ENCODE measurements around the gene MR1. TPM values are rescaled to one million over a fixed set of nuclear protein-coding genes. Genes with fewer than 3 reads are reported as not detected.
"Not testable (repeated sequence)": the region's sequence is repeated elsewhere in the genome, so short reads cannot be mapped to it uniquely, and the experiment has no call there.

The MR1 gene
- total and polyA plus RNA-seq, 2 donors (not counting 1 experiment from before 2014, with no cell fraction given) = 41.6 to 42.1 TPM

DNA sequence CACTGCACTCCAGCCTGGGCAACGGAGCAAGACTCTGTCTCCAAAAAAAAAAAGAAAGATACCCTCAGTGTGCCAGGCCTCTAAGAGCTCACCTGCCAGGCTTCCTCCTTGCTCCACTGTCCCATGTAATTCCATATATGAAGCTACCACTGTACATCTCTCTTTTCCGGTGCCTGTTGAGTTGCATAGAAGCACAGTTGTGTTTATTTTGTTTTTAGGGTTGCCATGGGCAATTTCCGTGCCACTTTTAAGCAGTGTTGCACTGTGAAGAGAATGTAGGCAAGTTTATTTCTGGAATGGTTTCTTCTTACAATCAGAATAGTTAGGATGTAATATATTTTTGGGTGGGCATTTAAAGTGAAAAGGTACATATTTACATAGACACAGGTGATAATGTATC is 23.3 kb downstream of the MR1 start:
- Histone ChIP-seq H3K4me3 (replicated peaks in 1 of 4; ENCODE audit: control extremely low read depth in 1 of 4, insufficient read depth in 1 of 4, low read depth in 3 of 4, low read length in 4 of 4) (no peak overlapping the region), H2AFZ (ENCODE audit: low read length) (no peak overlapping the region), H4K20me1 (ENCODE audit: control insufficient read depth, extremely low read depth, insufficient read depth, low read length) (no peaks in the 10 kb centered on the region), H3K27ac (ENCODE audit: insufficient read depth, low read length) (no peak overlapping the region), H3K79me2 (ENCODE audit: control insufficient read depth, insufficient read depth, low read length) (no peaks in the 10 kb centered on the region), H3K4me1 (ENCODE audit: control insufficient read depth, extremely low read depth, insufficient read depth, low read length) (no peaks in the 10 kb centered on the region), H3K27me3 (ENCODE audit: control insufficient read depth, insufficient read depth, low read length) (no peaks in the 10 kb centered on the region), H3K4me2 (ENCODE audit: extremely low read depth, insufficient read depth, low read length) (no peak overlapping the region), H3K9ac (ENCODE audit: insufficient read depth, low read length) (no peak overlapping the region), H3K9me3 (ENCODE audit: control insufficient read depth, insufficient read depth, low read depth, low read length) (no peaks in the 10 kb centered on the region), H3K36me3 (ENCODE audit: control insufficient read depth, insufficient read depth, low read length) (no peaks in the 10 kb centered on the region)
- TF ChIP-seq EZH2 (IDR thresholded peaks at IDR 0.05; ENCODE audit: low read length, missing control alignments) = no peak
- TF ChIP-seq, protein P1, sequence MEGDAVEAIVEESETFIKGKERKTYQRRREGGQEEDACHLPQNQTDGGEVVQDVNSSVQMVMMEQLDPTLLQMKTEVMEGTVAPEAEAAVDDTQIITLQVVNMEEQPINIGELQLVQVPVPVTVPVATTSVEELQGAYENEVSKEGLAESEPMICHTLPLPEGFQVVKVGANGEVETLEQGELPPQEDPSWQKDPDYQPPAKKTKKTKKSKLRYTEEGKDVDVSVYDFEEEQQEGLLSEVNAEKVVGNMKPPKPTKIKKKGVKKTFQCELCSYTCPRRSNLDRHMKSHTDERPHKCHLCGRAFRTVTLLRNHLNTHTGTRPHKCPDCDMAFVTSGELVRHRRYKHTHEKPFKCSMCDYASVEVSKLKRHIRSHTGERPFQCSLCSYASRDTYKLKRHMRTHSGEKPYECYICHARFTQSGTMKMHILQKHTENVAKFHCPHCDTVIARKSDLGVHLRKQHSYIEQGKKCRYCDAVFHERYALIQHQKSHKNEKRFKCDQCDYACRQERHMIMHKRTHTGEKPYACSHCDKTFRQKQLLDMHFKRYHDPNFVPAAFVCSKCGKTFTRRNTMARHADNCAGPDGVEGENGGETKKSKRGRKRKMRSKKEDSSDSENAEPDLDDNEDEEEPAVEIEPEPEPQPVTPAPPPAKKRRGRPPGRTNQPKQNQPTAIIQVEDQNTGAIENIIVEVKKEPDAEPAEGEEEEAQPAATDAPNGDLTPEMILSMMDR (conservative IDR thresholded peaks at IDR 0.05 in 1 of 2, IDR thresholded peaks at IDR 0.05 in 1 of 2; ENCODE audit: low read depth in 1 of 2, low read length in 2 of 2) = no peak
- no peak for DNase-seq (ENCODE audit: low read depth in 2 of 2)

GRCh38 chr1:181059435-181059834 is 25.7 kb downstream of the MR1 start:
- Histone ChIP-seq H3K27ac (ENCODE audit: insufficient read depth, low read length) (no peak overlapping the region), H3K9ac (ENCODE audit: insufficient read depth, low read length) (no peak overlapping the region), H2AFZ (ENCODE audit: low read length) (no peak overlapping the region), H3K9me3 (ENCODE audit: control insufficient read depth, insufficient read depth, low read depth, low read length) (no peaks in the 10 kb centered on the region), H3K27me3 (ENCODE audit: control insufficient read depth, insufficient read depth, low read length) (no peaks in the 10 kb centered on the region), H3K4me2 (ENCODE audit: extremely low read depth, insufficient read depth, low read length) (no peak overlapping the region), H3K36me3 (ENCODE audit: control insufficient read depth, insufficient read depth, low read length) (no peaks in the 10 kb centered on the region), H3K79me2 (ENCODE audit: control insufficient read depth, insufficient read depth, low read length) (no peaks in the 10 kb centered on the region), H3K4me3 (replicated peaks in 1 of 4; ENCODE audit: control extremely low read depth in 1 of 4, insufficient read depth in 1 of 4, low read depth in 3 of 4, low read length in 4 of 4) (no peak overlapping the region), H4K20me1 (ENCODE audit: control insufficient read depth, extremely low read depth, insufficient read depth, low read length) (no peaks in the 10 kb centered on the region), H3K4me1 (ENCODE audit: control insufficient read depth, extremely low read depth, insufficient read depth, low read length) (peaks cover 2% of the 10 kb centered on the region)
- DNase-seq (ENCODE audit: low read depth in 2 of 2) = no peak
- TF ChIP-seq, protein P1 (conservative IDR thresholded peaks at IDR 0.05 in 1 of 2, IDR thresholded peaks at IDR 0.05 in 1 of 2; ENCODE audit: low read depth in 1 of 2, low read length in 2 of 2) = no peak
- no peak for TF ChIP-seq EZH2 (IDR thresholded peaks at IDR 0.05; ENCODE audit: low read length, missing control alignments)

DNA sequence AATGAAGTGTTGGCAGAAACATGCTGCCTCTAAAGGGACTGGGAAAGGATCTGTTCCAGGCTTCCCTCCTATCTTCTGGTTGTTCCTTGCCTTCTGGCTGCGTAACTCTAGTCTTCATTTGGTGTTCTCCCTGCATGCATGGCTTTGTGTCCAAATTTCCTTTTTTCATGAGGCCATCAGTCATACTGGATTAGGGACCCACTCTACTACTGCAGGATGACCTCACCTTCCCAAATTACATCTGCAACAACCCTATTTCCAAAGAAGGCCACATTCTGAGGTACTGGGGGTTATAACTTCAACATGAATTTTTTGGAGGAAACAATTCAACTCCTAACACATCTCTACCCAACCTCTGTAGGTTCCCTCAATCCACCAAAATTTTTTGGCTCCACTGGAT is 26.3 kb downstream of the MR1 start:
- H3K27me3 ChIP-seq (ENCODE audit: control insufficient read depth, insufficient read depth, low read length) = no peaks in the 10 kb centered on the region
- no peak for TF ChIP-seq EZH2 (IDR thresholded peaks at IDR 0.05; ENCODE audit: low read length, missing control alignments)
- TF ChIP-seq, protein P1 (conservative IDR thresholded peaks at IDR 0.05 in 1 of 2, IDR thresholded peaks at IDR 0.05 in 1 of 2; ENCODE audit: low read depth in 1 of 2, low read length in 2 of 2) = no peak

GRCh38 chr1:181060947-181061346 is 27.2 kb downstream of the MR1 start:
- not testable (repeated sequence) for H3K36me3 ChIP-seq (ENCODE audit: control insufficient read depth, insufficient read depth, low read length); DNase-seq (ENCODE audit: low read depth in 2 of 2); H3K9me3 ChIP-seq (ENCODE audit: control insufficient read depth, insufficient read depth, low read depth, low read length); H3K9ac ChIP-seq (ENCODE audit: insufficient read depth, low read length); H3K27ac ChIP-seq (ENCODE audit: insufficient read depth, low read length); H3K4me3 ChIP-seq (replicated peaks in 1 of 4; ENCODE audit: control extremely low read depth in 1 of 4, insufficient read depth in 1 of 4, low read depth in 3 of 4, low read length in 4 of 4); H3K4me1 ChIP-seq (ENCODE audit: control insufficient read depth, extremely low read depth, insufficient read depth, low read length); H3K27me3 ChIP-seq (ENCODE audit: control insufficient read depth, insufficient read depth, low read length); H3K79me2 ChIP-seq (ENCODE audit: control insufficient read depth, insufficient read depth, low read length); H2AFZ ChIP-seq (ENCODE audit: low read length); H4K20me1 ChIP-seq (ENCODE audit: control insufficient read depth, extremely low read depth, insufficient read depth, low read length); H3K4me2 ChIP-seq (ENCODE audit: extremely low read depth, insufficient read depth, low read length)

More for the DNA sequence above, 26.3 kb downstream of the MR1 start:
- H3K36me3 ChIP-seq (ENCODE audit: control insufficient read depth, insufficient read depth, low read length) = no peaks in the 10 kb centered on the region
- no peaks in the 10 kb centered on the region for H3K9me3 ChIP-seq (ENCODE audit: control insufficient read depth, insufficient read depth, low read depth, low read length)
- H3K79me2 ChIP-seq (ENCODE audit: control insufficient read depth, insufficient read depth, low read length) = no peaks in the 10 kb centered on the region
- H2AFZ ChIP-seq (ENCODE audit: low read length) = no peak overlapping the region
- no peak overlapping the region for H3K4me2 ChIP-seq (ENCODE audit: extremely low read depth, insufficient read depth, low read length)
- no peaks in the 10 kb centered on the region for H4K20me1 ChIP-seq (ENCODE audit: control insufficient read depth, extremely low read depth, insufficient read depth, low read length)
- no peak overlapping the region for H3K9ac ChIP-seq (ENCODE audit: insufficient read depth, low read length)
- DNase-seq (ENCODE audit: low read depth in 2 of 2) = no peak
- no peak overlapping the region for H3K27ac ChIP-seq (ENCODE audit: insufficient read depth, low read length)
- no peak overlapping the region for H3K4me3 ChIP-seq (replicated peaks in 1 of 4; ENCODE audit: control extremely low read depth in 1 of 4, insufficient read depth in 1 of 4, low read depth in 3 of 4, low read length in 4 of 4)
- peaks cover 2% of the 10 kb centered on the region for H3K4me1 ChIP-seq (ENCODE audit: control insufficient read depth, extremely low read depth, insufficient read depth, low read length)
